D721Med (cell line): ENCODE measurements around the gene TANGO6.
"Not testable (repeated sequence)": the region's sequence is repeated elsewhere in the genome, so short reads cannot be mapped to it uniquely, and the experiment has no call there.

Experiments
- DNase-seq: peaks from one replicate; pipeline ENCODE4 v3.0.0; 2011; ENCODE audit warnings: low spot score; ENCODE audit not compliant: insufficient read length
- FAIRE-seq: peaks from 2 replicates; lab custom pipeline; 2011; peaks lifted over from hg19 to GRCh38; lab: Jason Lieb, UNC
- CTCF ChIP-seq: IDR thresholded peaks from 2 replicates; pipeline ENCODE4 v1.5.1; 2012; ENCODE audit warnings: mild to moderate bottlenecking, control low read depth; ENCODE audit not compliant: insufficient read depth; ENCODE audit errors: missing control alignments

TANGO6 gene

GRCh38 chr16:68823401-68824135 lies 19.8 kb upstream of the TANGO6 start:
- DNase-seq: no peak
- no peak for TF ChIP-seq CTCF
- no peak for FAIRE-seq

- no peak for DNase-seq
- no peak for TF ChIP-seq CTCF
- no peak for FAIRE-seq
Observed at GRCh38 chr16:68825427-68825826, 17.9 kb upstream of the TANGO6 start.

DNA sequence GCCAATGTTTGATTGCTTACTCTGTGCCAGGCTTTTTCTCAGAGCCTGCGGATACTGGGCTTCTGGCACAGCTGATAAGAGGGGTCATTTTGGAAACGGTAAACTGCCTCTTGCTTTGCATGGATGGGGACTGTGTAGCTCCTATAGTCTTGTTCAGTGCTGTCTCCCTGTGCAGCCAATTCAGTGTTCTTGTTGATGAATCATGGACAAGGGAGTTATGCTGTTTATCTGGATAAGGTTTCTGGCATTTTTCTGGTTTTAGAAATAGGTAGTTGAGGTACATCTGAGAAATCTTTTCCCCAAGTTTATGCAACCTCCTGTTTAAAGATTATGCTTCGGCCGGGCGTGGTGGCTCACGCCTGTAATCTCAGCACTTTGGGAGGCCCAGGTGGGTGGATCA lies 16.7 kb upstream of the TANGO6 start:
- no peak for DNase-seq
- TF ChIP-seq CTCF: no peak
- no peak for FAIRE-seq

DNA sequence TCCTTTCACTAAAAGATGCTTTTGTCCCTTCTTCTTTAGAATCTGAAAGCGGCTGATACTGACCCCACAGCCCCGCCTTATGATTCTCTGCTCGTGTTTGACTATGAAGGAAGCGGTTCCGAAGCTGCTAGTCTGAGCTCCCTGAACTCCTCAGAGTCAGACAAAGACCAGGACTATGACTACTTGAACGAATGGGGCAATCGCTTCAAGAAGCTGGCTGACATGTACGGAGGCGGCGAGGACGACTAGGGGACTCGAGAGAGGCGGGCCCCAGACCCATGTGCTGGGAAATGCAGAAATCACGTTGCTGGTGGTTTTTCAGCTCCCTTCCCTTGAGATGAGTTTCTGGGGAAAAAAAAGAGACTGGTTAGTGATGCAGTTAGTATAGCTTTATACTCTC lies 10.1 kb upstream of the TANGO6 start:
- no peak for DNase-seq
- no peak for TF ChIP-seq CTCF
- no peak for FAIRE-seq

- FAIRE-seq: no peak
- no peak for TF ChIP-seq CTCF
- DNase-seq: no peak
Observed at GRCh38 chr16:68834550-68834949, 8.8 kb upstream of the TANGO6 start.

- DNase-seq (no peak), FAIRE-seq (no peak)
- TF ChIP-seq CTCF: no peak
Observed at GRCh38 chr16:68835970-68836369, 7.4 kb upstream of the TANGO6 start.

- no peak for TF ChIP-seq CTCF
- DNase-seq: no peak
- FAIRE-seq: no peak
Observed at GRCh38 chr16:68839831-68840230, 3.5 kb upstream of the TANGO6 start.

DNA sequence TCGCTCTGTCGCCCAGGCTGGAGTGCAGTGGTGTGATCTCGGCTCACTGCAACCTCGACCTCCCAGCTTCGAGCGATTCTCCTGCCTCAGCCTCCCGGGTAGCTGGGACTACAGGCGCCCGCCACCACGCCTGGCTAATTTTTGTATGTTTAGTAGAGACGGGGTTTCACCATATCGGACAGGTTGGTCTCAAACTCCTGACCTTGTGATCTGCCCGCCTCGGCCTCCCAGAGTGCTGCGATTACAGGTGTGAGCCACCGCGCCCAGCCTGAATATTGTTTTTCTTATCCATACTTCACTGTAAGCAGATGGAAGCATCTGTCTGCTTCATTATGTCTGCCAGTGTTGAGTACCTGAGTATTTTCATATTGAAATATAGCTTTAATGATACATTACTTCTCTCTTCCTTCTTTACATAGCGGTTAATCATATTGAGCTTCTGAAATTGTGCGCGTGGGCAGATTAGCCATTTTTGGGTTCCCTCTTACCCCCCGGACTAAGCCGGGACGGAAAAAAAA lies 308 bp upstream of the TANGO6 start:
- FAIRE-seq, DNase-seq: not testable (repeated sequence)
